ENCODE data around the gene RREB1. TPM values are rescaled to one million over a fixed set of nuclear protein-coding genes. Genes with fewer than 3 reads are reported as not detected.

The RREB1 gene
- total and polyA plus RNA-seq, 2 of the 4 experiments (the other 2 are of a cell fraction) = 8.4 to 14.5 TPM

GRCh38 chr6:7236306-7237209 lies 128.8 kb downstream of the RREB1 start:
- TF ChIP-seq SMC3 (IDR thresholded peaks at IDR 0.05; ENCODE audit: low read depth, low read length) (no peak), POLR2A (IDR thresholded peaks at IDR 0.05; ENCODE audit: low read depth, low read length) (no peak), CHD1 (IDR thresholded peaks at IDR 0.05; ENCODE audit: low read depth, low read length) (no peak), ELK1 (IDR thresholded peaks at IDR 0.05; ENCODE audit: borderline replicate concordance, low read depth, low read length) (no peak), RCOR1 (IDR thresholded peaks at IDR 0.05; ENCODE audit: insufficient replicate concordance, low read length) (no peak), MXI1 (IDR thresholded peaks at IDR 0.05; ENCODE audit: borderline replicate concordance, low read depth, low read length) (no peak)
- Histone ChIP-seq H3K56ac (ENCODE audit: extremely low read depth, insufficient read depth, low read length) (no peak overlapping the region), H3K4ac (ENCODE audit: low read depth, low read length) (no peak overlapping the region), H2AK5ac (ENCODE audit: low read depth, low read length) (no peak overlapping the region), H2BK20ac (ENCODE audit: low read depth, low read length) (no peak overlapping the region), H3K9me1 (ENCODE audit: insufficient read depth, low read length) (peaks cover 14% of the 10 kb centered on the region), H2BK120ac (ENCODE audit: low read depth, low read length) (no peak overlapping the region), H3K27me3 (ENCODE audit: control insufficient read depth, insufficient read depth, low read length) (no peaks in the 10 kb centered on the region), H4K5ac (ENCODE audit: low read depth, low read length) (no peak overlapping the region), H3K14ac (replicated peaks; ENCODE audit: low read depth, low read length) (no peak overlapping the region), H3K79me1 (ENCODE audit: low read depth in 1 of 2, low read length in 2 of 2) (peaks cover 44 to 76% of the 10 kb centered on the region in 2 experiments), H3K18ac (ENCODE audit: low read depth, low read length) (no peak overlapping the region), H3K9ac (ENCODE audit: low read depth, low read length) (no peak overlapping the region), H2BK5ac (ENCODE audit: low read depth, low read length, poor library complexity, severe bottlenecking) (no peak overlapping the region), H4K20me1 (ENCODE audit: insufficient read depth, low read length) (peaks cover 35% of the 10 kb centered on the region; the same call in 1 of the 2 replicates), H4K8ac (ENCODE audit: low read depth in 2 of 2, low read length in 2 of 2) (no peak overlapping the region), H4K91ac (ENCODE audit: insufficient read depth, low read depth, low read length) (no peak overlapping the region), H3K4me1 (ENCODE audit: control insufficient read depth, insufficient read depth, low read length) (peaks cover 5% of the 10 kb centered on the region), H3K4me2 (ENCODE audit: low read depth, low read length) (no peak overlapping the region), H3K36me3 (ENCODE audit: control insufficient read depth, insufficient read depth, low read length) (peaks cover 30% of the 10 kb centered on the region), H2AK9ac (replicated peaks; ENCODE audit: low read depth, low read length, poor library complexity) (no peak overlapping the region), H3K23ac (ENCODE audit: low read depth, low read length) (no peak overlapping the region), H2BK15ac (ENCODE audit: low read depth, low read length) (no peak overlapping the region), H2AFZ (replicated peaks; ENCODE audit: low read length, poor library complexity) (no peak overlapping the region), H3K9me3 (ENCODE audit: control insufficient read depth, insufficient read depth, low read length) (no peaks in the 10 kb centered on the region), H3K4me3 (ENCODE audit: insufficient read depth, low read depth, low read length) (no peak overlapping the region), H3K27ac (ENCODE audit: insufficient read depth, low read length) (no peak overlapping the region)
- no TSS peak for BruUV-seq (replicated peaks)
- POLR2A ChIA-PET (ENCODE audit: unreplicated experiment) = no interaction called here
- in situ Hi-C loops (cut with MboI; ENCODE audit: low sequenced_read_pairs) = no loop called here
- dilution Hi-C loops (cut with HindIII; ENCODE audit: low sequenced_read_pairs, unreplicated experiment) = no loop called here
- ATAC-seq (ENCODE audit: low read depth) (no peak), DNase-seq (no peak)
- CTCF ChIA-PET = interaction anchor here (1.8 kb wide), 1 partner anchor 513 kb away, joined by 5 read pairs; no protein-coding TSS in a partner anchor
- WGBS, 2 experiments (ENCODE audit: extremely low coverage in 2 of 2, insufficient read length in 1 of 2) = 90% methylated on average over 3 of the region's 8 CpGs; no CpG with 5 or more reads in 1 of the 2 experiments
- intact Hi-C loops (cut with micrococcal nuclease) = no loop called here
